Vagina (tissue), 2 donors: ENCODE measurements around the gene UBE2E2. TPM values are rescaled to one million over a fixed set of nuclear protein-coding genes. Genes with fewer than 3 reads are reported as not detected.

Experiments used
- DNase-seq, 2 donors: peaks; one replicate each; pipeline ENCODE4 v3.0.0-alpha.2; 2017; ENCODE audit errors: extremely low spot score in 2 of 2
- H3K27ac ChIP-seq: fragments of 200-600 bp; sonication (generic); one replicate; pipeline ENCODE4 v1.5.1; 2019
- H3K27me3 ChIP-seq: fragments of 200-600 bp; sonication (generic); one replicate; pipeline ENCODE4 v1.5.1; 2019
- H3K36me3 ChIP-seq, 2 donors: fragments of 200-600 bp; sonication (generic); one replicate each; pipeline ENCODE4 v1.5.1; 2017 to 2019
- H3K4me1 ChIP-seq: fragments of 200-600 bp; sonication (generic); one replicate; pipeline ENCODE4 v1.5.1; 2019
- H3K4me3 ChIP-seq, 2 donors: fragments of 200-600 bp; sonication (generic); 1 replicate in 1 of 2; 2 replicates in 1 of 2; pipeline ENCODE4 v1.5.1; 2016 to 2019
- H3K9me3 ChIP-seq: fragments of 200-600 bp; sonication (generic); one replicate; pipeline ENCODE4 v1.5.1; 2019
- CTCF ChIP-seq, 3 experiments: fragments of 450-650 bp in 2 of 3; fragments of 200-600 bp in 1 of 3; sonication (generic) in 1 of 3; IDR thresholded peaks; one replicate each; pipeline ENCODE4 v1.5.1; 2017 to 2019; ENCODE audit warnings: antibody characterized with exemption in 3 of 3, mild to moderate bottlenecking in 2 of 3, moderate library complexity in 2 of 3
- POLR2A ChIP-seq, 2 donors: fragments of 450-650 bp; IDR thresholded peaks; one replicate each; pipeline ENCODE4 v1.6.1; 2017; ENCODE audit warnings: antibody characterized with exemption in 2 of 2, mild to moderate bottlenecking in 2 of 2, moderate library complexity in 2 of 2
- POLR2AphosphoS5 ChIP-seq, 2 donors: sonication (generic); formaldehyde crosslinking; IDR thresholded peaks; one replicate each; pipeline ENCODE4 v1.9.0; 2017; ENCODE audit warnings: antibody characterized with exemption in 2 of 2, mild to moderate bottlenecking in 2 of 2, low read depth in 1 of 2; ENCODE audit not compliant: insufficient read depth in 1 of 2
- intact Hi-C: fragments of 100-400 bp; cut with DNase I; formaldehyde crosslinking; loops from one replicate; pipeline ENCODE4 v1.15.1; 2023
- total RNA-seq: library from RNA; depleted of rRNA; stranded (reverse); fragments of >200 nt; gene quantifications from one replicate; pipeline ENCODE4 v1.2.3, GENCODE V29; 2016

The UBE2E2 gene
- total RNA-seq, 1 donor from 2014 or later: 31.2 TPM

DNA sequence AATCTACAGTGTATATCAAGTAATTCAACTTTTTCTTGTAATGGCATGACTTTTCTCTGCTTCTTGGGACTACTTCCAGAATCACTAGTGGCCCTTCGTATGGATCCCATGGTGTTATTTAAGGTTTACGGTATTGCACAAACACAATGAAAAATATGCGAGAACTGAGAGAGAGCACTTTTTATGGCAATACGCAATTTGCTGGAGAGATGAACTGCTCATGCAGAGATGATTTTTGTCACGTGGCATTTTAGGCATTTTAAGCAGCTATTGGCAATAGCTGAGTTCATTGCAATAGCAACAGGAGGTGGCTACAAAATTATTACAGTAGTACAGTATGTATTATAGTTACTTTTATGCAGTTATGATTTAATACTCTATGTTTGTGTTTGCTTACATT, 294.0 kb downstream of the UBE2E2 start:
- no peak for DNase-seq
- TF ChIP-seq POLR2AphosphoS5 (IDR thresholded peaks at IDR 0.05; ENCODE audit: insufficient read depth in 1 of 2, low read depth in 1 of 2): no peak
- no peak for TF ChIP-seq POLR2A (IDR thresholded peaks at IDR 0.05)
- intact Hi-C loops: no loop called here
- Histone ChIP-seq H3K9me3 (no peaks in the 10 kb centered on the region), H3K4me1 (peaks cover 24% of the 10 kb centered on the region), H3K27ac (no peak overlapping the region), H3K27me3 (no peaks in the 10 kb centered on the region), H3K4me3 (no peak overlapping the region), H3K36me3 (no peaks in the 10 kb centered on the region)

- Histone ChIP-seq H3K27me3 (no peaks in the 10 kb centered on the region), H3K27ac (no peak overlapping the region), H3K4me1 (peaks cover 9% of the 10 kb centered on the region), H3K4me3 (no peak overlapping the region), H3K9me3 (no peaks in the 10 kb centered on the region), H3K36me3 (no peaks in the 10 kb centered on the region)
- DNase-seq: no peak
- TF ChIP-seq POLR2AphosphoS5 (IDR thresholded peaks at IDR 0.05; ENCODE audit: insufficient read depth in 1 of 2, low read depth in 1 of 2) (no peak), POLR2A (IDR thresholded peaks at IDR 0.05) (no peak), CTCF (IDR thresholded peaks at IDR 0.05) (no peak)
- intact Hi-C loops: no loop called here
These were observed 298.2 kb downstream of the UBE2E2 start for GRCh38 chr3:23501201-23501802.

DNA sequence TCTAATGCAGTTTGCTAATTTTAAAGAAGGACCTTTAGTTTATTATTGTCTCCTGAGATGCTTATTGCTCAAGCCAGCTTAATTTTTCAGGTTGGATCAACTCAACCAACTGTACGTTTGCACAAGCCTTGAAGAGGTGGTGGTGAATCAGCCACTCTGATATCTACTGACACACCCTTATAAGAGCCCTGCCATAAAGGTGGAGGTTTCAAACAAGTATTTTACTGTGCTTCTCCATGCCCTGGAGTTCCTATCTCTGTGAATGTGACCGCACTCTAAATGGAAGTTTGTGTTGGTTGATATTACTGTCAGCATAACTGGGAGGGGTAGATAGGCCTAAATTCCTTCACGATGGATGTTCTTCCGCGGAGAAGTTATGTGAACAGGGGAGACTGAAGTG, 305.3 kb downstream of the UBE2E2 start:
- H3K27ac ChIP-seq: no peak overlapping the region
- no peaks in the 10 kb centered on the region for H3K36me3 ChIP-seq
- no peak for TF ChIP-seq POLR2A (IDR thresholded peaks at IDR 0.05)
- no peak for TF ChIP-seq CTCF (IDR thresholded peaks at IDR 0.05)
- no peak for TF ChIP-seq POLR2AphosphoS5 (IDR thresholded peaks at IDR 0.05; ENCODE audit: insufficient read depth in 1 of 2, low read depth in 1 of 2)
- no peaks in the 10 kb centered on the region for H3K4me1 ChIP-seq
- no peak overlapping the region for H3K4me3 ChIP-seq
- H3K9me3 ChIP-seq: no peaks in the 10 kb centered on the region
- no peaks in the 10 kb centered on the region for H3K27me3 ChIP-seq
- intact Hi-C loops: no loop called here
- DNase-seq: no peak

GRCh38 chr3:23518441-23518840, 315.3 kb downstream of the UBE2E2 start:
- no peak for DNase-seq
- intact Hi-C loops: no loop called here
- no peaks in the 10 kb centered on the region for H3K36me3 ChIP-seq
- no peak overlapping the region for H3K4me3 ChIP-seq
- H3K27me3 ChIP-seq: no peaks in the 10 kb centered on the region
- H3K27ac ChIP-seq: no peak overlapping the region
- no peaks in the 10 kb centered on the region for H3K4me1 ChIP-seq
- no peak for TF ChIP-seq CTCF (IDR thresholded peaks at IDR 0.05)
- TF ChIP-seq POLR2AphosphoS5 (IDR thresholded peaks at IDR 0.05; ENCODE audit: insufficient read depth in 1 of 2, low read depth in 1 of 2): no peak
- TF ChIP-seq POLR2A (IDR thresholded peaks at IDR 0.05): no peak
- no peaks in the 10 kb centered on the region for H3K9me3 ChIP-seq

DNA sequence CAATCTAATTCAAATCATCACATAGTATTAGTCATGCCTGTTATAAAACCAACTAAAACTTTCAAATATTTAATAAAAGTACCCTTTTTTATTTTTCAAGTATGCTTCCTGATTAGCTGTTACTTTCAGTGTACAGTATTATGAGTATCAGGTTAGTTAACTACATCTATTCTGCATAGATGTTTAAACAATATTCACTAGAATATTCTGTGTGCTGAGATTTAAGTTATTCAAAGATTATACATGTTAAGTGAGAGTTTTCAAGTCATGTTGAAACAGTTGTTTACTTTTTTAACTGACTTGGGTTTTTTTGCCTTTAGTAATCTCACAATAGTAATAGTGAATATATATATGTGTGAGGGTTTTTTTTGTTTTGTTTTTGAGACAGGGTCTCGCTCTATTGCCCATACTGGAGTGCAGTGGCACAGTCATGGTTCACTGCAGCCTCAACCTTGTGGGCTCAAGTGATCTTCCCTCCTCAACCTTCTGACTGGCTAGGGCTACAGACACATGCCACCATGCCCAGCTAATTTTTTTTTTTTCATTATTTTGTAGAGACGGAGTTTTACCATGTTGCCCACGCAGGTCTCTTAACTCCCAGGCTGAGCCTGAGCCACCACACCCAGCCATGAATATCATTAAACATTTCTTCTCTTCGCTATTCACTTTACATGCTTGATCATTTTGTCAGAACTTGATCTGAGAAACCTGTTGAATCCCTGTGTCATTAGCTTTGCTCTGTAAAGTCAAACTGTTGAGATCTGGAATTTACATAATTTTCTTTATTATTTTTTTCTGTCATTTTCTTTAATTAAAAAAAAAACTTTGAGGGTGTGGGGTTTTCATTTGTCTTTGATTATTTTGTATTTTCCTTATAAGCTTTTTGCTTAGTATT, 316.4 kb downstream of the UBE2E2 start:
- Histone ChIP-seq H3K27me3 (no peaks in the 10 kb centered on the region), H3K27ac (no peak overlapping the region), H3K9me3 (no peaks in the 10 kb centered on the region), H3K36me3 (no peaks in the 10 kb centered on the region), H3K4me3 (no peak overlapping the region), H3K4me1 (no peaks in the 10 kb centered on the region)
- intact Hi-C loops: no loop called here
- no peak for TF ChIP-seq POLR2A (IDR thresholded peaks at IDR 0.05)
- no peak for TF ChIP-seq CTCF (IDR thresholded peaks at IDR 0.05)
- no peak for TF ChIP-seq POLR2AphosphoS5 (IDR thresholded peaks at IDR 0.05; ENCODE audit: insufficient read depth in 1 of 2, low read depth in 1 of 2)
- DNase-seq: no peak
